Activated naive CD8-positive, alpha-beta T cell treated with anti-CD3 and anti-CD28 coated beads, Interleukin-2, amount 50 U/mL, for 24 hours (primary cell): ENCODE results near the gene SPOP.

Experiments
- ATAC-seq: fragments of 150-1000 bp; cut with Tn5 transposase; one replicate; pipeline ENCODE4 v1.10.0; 2021
- DNase-seq: peaks from one replicate; pipeline ENCODE4 v3.0.0; 2021
- H3K27ac Mint-ChIP-seq: one replicate; pipeline ENCODE4 v1.8.0; 2021; ENCODE audit warnings: mild to moderate bottlenecking, mixed read lengths
- H3K27me3 Mint-ChIP-seq: one replicate; pipeline ENCODE4 v1.8.0; 2021; ENCODE audit warnings: mixed read lengths
- H3K36me3 Mint-ChIP-seq: one replicate; pipeline ENCODE4 v1.8.0; 2021; ENCODE audit warnings: low read depth, mixed read lengths
- H3K4me1 Mint-ChIP-seq: one replicate; pipeline ENCODE4 v1.8.0; 2021; ENCODE audit warnings: mixed read lengths
- H3K4me3 Mint-ChIP-seq: one replicate; pipeline ENCODE4 v1.8.0; 2021; ENCODE audit warnings: mild to moderate bottlenecking, moderate library complexity, mixed read lengths
- H3K9me3 Mint-ChIP-seq: one replicate; pipeline ENCODE4 v1.8.0; 2021; ENCODE audit warnings: mixed read lengths

SPOP gene

GRCh38 chr17:49705254-49705653 lies 27.4 kb upstream of the SPOP start:
- Mint-ChIP-seq H3K9me3 (no peaks in the 10 kb centered on the region), H3K4me1 (peaks cover 46% of the 10 kb centered on the region), H3K4me3 (peak overlapping the region; percentile 91), H3K27me3 (peaks cover 2% of the 10 kb centered on the region), H3K27ac (peak overlapping the region; percentile 72), H3K36me3 (peaks cover 39% of the 10 kb centered on the region)
- ATAC-seq: no peak
- no peak for DNase-seq

GRCh38 chr17:49703557-49704277 lies 25.8 kb upstream of the SPOP start:
- Mint-ChIP-seq H3K27ac (peak overlapping the region; percentile 47), H3K9me3 (no peaks in the 10 kb centered on the region), H3K36me3 (peaks cover 43% of the 10 kb centered on the region), H3K4me1 (peaks cover 36% of the 10 kb centered on the region), H3K27me3 (peaks cover 2% of the 10 kb centered on the region), H3K4me3 (no peak overlapping the region)
- DNase-seq (no peak), ATAC-seq (no peak)

GRCh38 chr17:49700960-49701359 lies 23.1 kb upstream of the SPOP start:
- DNase-seq (no peak), ATAC-seq (no peak)
- Mint-ChIP-seq H3K27me3 (no peaks in the 10 kb centered on the region), H3K27ac (no peak overlapping the region), H3K4me1 (peaks cover 23% of the 10 kb centered on the region), H3K36me3 (peaks cover 38% of the 10 kb centered on the region), H3K4me3 (no peak overlapping the region), H3K9me3 (no peaks in the 10 kb centered on the region)

GRCh38 chr17:49699966-49700575 lies 22.2 kb upstream of the SPOP start:
- Mint-ChIP-seq H3K27ac (peak overlapping the region; percentile 39), H3K4me3 (no peak overlapping the region), H3K4me1 (peaks cover 23% of the 10 kb centered on the region), H3K36me3 (peaks cover 30% of the 10 kb centered on the region), H3K9me3 (no peaks in the 10 kb centered on the region), H3K27me3 (no peaks in the 10 kb centered on the region)
- DNase-seq (no peak), ATAC-seq (no peak)

- Mint-ChIP-seq H3K27me3 (no peaks in the 10 kb centered on the region), H3K27ac (no peak overlapping the region), H3K36me3 (peaks cover 15% of the 10 kb centered on the region), H3K4me3 (no peak overlapping the region), H3K4me1 (peaks cover 25% of the 10 kb centered on the region), H3K9me3 (no peaks in the 10 kb centered on the region)
- no peak for DNase-seq
- ATAC-seq: no peak
Observed at GRCh38 chr17:49698005-49698404, 20.1 kb upstream of the SPOP start.

GRCh38 chr17:49696233-49696761 lies 18.4 kb upstream of the SPOP start:
- peak; percentile 73 for DNase-seq
- no peaks in the 10 kb centered on the region for H3K27me3 Mint-ChIP-seq
- peak; percentile 97 for ATAC-seq
- peaks cover 35% of the 10 kb centered on the region for H3K4me1 Mint-ChIP-seq
- no peaks in the 10 kb centered on the region for H3K9me3 Mint-ChIP-seq
- peak overlapping the region; percentile 93 for H3K27ac Mint-ChIP-seq
- H3K36me3 Mint-ChIP-seq: peaks cover 12% of the 10 kb centered on the region
- H3K4me3 Mint-ChIP-seq: peak overlapping the region; percentile 38

- peak overlapping the region; percentile 93 for H3K27ac Mint-ChIP-seq
- no peaks in the 10 kb centered on the region for H3K27me3 Mint-ChIP-seq
- peak overlapping the region; percentile 38 for H3K4me3 Mint-ChIP-seq
- ATAC-seq: peak; percentile 3
- H3K36me3 Mint-ChIP-seq: peaks cover 7% of the 10 kb centered on the region
- peaks cover 40% of the 10 kb centered on the region for H3K4me1 Mint-ChIP-seq
- no peak for DNase-seq
- H3K9me3 Mint-ChIP-seq: no peaks in the 10 kb centered on the region
Observed at GRCh38 chr17:49695698-49696232, 17.9 kb upstream of the SPOP start.

GRCh38 chr17:49694847-49695697 lies 17.2 kb upstream of the SPOP start:
- H3K27me3 Mint-ChIP-seq: no peaks in the 10 kb centered on the region
- H3K4me1 Mint-ChIP-seq: peaks cover 45% of the 10 kb centered on the region
- peaks cover 3% of the 10 kb centered on the region for H3K36me3 Mint-ChIP-seq
- peak overlapping the region; percentile 93 for H3K27ac Mint-ChIP-seq
- H3K9me3 Mint-ChIP-seq: no peaks in the 10 kb centered on the region
- DNase-seq (peak; percentile 85), ATAC-seq (no peak)
- H3K4me3 Mint-ChIP-seq: no peak overlapping the region

- Mint-ChIP-seq H3K36me3 (no peaks in the 10 kb centered on the region), H3K27me3 (no peaks in the 10 kb centered on the region), H3K4me1 (peaks cover 60% of the 10 kb centered on the region), H3K4me3 (no peak overlapping the region), H3K27ac (peak overlapping the region; percentile 46), H3K9me3 (no peaks in the 10 kb centered on the region)
- ATAC-seq (no peak), DNase-seq (no peak)
Observed at GRCh38 chr17:49692751-49693150, 14.9 kb upstream of the SPOP start.

GRCh38 chr17:49691677-49692191 lies 13.8 kb upstream of the SPOP start:
- no peaks in the 10 kb centered on the region for H3K36me3 Mint-ChIP-seq
- DNase-seq (no peak), ATAC-seq (no peak)
- no peaks in the 10 kb centered on the region for H3K9me3 Mint-ChIP-seq
- H3K4me1 Mint-ChIP-seq: peaks cover 66% of the 10 kb centered on the region
- no peak overlapping the region for H3K4me3 Mint-ChIP-seq
- no peak overlapping the region for H3K27ac Mint-ChIP-seq
- H3K27me3 Mint-ChIP-seq: no peaks in the 10 kb centered on the region

GRCh38 chr17:49691086-49691676 lies 13.3 kb upstream of the SPOP start:
- no peaks in the 10 kb centered on the region for H3K9me3 Mint-ChIP-seq
- no peaks in the 10 kb centered on the region for H3K27me3 Mint-ChIP-seq
- H3K4me1 Mint-ChIP-seq: peaks cover 63% of the 10 kb centered on the region
- H3K27ac Mint-ChIP-seq: no peak overlapping the region
- H3K4me3 Mint-ChIP-seq: no peak overlapping the region
- no peak for DNase-seq
- H3K36me3 Mint-ChIP-seq: no peaks in the 10 kb centered on the region
- no peak for ATAC-seq

- no peak for ATAC-seq
- no peak overlapping the region for H3K27ac Mint-ChIP-seq
Observed at GRCh38 chr17:49690256-49690655, 12.4 kb upstream of the SPOP start.

GRCh38 chr17:49688848-49689247 lies 11.0 kb upstream of the SPOP start:
- peak overlapping the region; percentile 71 for H3K27ac Mint-ChIP-seq
- peaks cover 46% of the 10 kb centered on the region for H3K4me1 Mint-ChIP-seq
- DNase-seq (no peak), ATAC-seq (no peak)
- no peaks in the 10 kb centered on the region for H3K27me3 Mint-ChIP-seq
- H3K4me3 Mint-ChIP-seq: peak overlapping the region; percentile 22
- H3K9me3 Mint-ChIP-seq: no peaks in the 10 kb centered on the region
- H3K36me3 Mint-ChIP-seq: no peaks in the 10 kb centered on the region

More at GRCh38 chr17:49690256-49690655, 12.4 kb upstream of the SPOP start:
- peaks cover 53% of the 10 kb centered on the region for H3K4me1 Mint-ChIP-seq
- no peak overlapping the region for H3K4me3 Mint-ChIP-seq
- no peaks in the 10 kb centered on the region for H3K36me3 Mint-ChIP-seq
- H3K27me3 Mint-ChIP-seq: no peaks in the 10 kb centered on the region
- no peaks in the 10 kb centered on the region for H3K9me3 Mint-ChIP-seq
- no peak for DNase-seq
